IPS DF 19.7 (cell line): ENCODE results near the gene GMPPA.

Source experiments
- DNase-seq: peaks from one replicate; pipeline ENCODE4 v3.0.0-alpha.2; 2013; ENCODE audit warnings: low read depth, low spot score

The GMPPA gene

DNA sequence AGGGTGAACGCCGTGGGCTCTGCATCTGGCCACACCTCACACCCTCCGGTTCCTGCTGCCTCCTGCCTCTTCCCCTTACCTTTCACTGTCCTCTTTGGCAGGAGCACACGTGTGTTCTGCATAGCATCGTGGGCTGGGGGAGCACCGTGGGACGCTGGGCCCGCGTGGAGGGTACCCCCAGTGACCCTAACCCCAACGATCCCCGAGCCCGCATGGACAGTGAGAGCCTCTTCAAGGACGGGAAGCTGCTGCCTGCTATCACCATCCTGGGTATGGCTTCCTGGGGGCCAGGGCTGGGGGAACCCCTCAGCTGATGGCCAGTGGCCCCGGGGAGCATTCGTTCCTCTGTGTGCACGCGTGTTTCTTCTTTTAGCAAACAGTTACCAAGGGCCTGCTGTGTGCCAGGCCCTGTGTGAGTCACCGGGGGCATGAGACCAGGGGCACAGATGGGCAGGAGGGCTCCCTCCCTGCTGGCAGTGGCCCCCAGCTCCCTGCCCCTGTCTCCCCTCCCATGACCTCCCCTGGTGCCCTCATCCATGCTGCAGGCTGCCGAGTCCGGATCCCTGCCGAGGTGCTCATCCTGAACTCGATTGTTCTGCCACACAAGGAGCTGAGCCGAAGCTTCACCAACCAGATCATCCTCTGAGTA is 7.6 kb downstream of the GMPPA start:
- DNase-seq, result no peak

DNA sequence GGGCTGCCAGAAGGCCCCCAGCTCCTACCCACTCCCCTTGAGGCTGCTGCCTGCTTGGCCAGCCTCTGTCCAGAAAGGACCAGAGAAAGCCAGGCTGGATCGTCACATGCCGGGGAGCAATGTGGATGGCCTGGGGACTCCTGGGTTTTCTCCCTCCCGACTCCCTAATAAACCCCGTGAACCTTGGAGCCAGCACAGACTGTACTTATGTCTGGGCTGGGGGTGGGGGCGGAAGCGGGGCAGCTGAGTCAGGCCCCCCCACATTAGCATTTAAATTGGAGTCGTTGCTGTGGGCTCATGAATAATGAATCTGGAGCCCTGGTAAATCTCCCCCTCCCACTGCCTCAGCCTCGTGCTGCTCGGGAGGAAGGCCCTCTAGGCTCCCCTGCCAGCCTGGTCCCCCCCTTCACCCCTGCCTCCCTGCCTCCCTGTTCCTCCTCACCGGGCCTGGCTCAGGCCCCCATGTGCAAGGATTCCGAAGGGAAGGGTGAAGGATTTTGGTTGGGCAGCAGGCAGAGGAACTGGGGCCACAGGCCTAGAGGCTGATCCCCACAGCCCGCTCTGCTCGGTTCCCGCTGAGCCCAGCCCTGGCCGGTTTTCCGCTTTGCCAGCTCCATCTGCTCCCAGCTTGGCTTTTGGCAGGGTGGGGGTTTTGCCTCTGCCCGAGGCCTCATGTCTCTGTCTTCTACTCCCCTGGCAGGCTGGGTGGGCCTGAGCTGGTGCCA is 8.3 kb downstream of the GMPPA start:
- no peak for DNase-seq

DNA sequence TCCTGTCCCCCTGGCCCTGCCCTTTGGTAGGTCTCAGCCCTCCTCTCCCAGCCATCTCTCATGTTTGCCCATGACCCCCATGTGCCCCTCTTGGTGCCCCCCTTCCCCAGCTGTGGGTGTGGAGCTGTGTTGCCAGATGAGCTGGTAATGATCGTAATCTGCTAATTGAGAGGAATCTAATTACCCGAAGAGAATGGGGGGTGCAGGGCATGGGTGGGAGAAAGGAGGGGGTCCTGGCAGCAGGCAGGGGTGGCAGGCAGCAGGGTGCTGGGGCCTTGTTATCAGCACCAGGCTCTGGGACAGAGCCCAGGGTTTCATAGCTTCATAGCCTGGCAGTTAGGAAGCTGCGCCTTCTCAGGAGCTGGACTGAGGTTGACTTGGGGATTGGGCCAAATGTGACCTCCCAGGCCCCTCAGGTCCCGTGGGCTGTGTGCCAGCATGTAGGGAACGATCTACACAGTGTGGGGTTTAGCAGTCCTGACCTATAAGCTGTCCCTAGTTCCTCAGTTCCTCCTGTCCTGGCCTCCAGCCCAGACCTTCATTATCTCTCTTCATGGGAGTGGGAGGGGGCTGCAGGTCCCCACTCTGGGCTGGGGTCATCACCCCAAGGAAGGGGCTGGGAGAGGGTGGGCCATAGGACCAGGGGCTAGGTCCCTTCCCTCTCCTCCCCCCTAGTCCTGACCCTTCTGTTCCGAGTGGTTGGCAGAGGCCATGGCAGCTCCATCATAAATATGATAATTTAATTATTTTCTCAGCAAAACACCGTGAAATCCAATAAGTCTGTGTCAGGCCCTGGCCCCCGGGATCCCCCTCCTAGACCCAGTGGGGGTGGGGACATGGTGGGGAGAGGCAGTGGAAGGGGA is 9.1 kb downstream of the GMPPA start:
- DNase-seq, result no peak

DNA sequence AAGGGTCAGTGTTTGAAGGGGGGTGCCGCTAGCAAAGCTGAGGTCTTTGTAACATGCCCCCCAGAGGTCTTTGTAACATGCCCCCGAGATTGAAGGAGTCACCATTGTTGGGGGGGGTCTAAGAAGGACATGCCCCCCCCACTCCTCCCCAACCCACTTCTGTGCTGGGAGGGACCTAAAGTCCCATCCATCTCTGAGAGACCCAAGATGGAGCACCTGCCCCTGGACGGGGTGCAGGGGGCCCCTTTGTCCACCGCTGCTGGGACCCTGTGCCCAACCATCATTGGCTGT is 9.7 kb downstream of the GMPPA start:
- no peak for DNase-seq

DNA sequence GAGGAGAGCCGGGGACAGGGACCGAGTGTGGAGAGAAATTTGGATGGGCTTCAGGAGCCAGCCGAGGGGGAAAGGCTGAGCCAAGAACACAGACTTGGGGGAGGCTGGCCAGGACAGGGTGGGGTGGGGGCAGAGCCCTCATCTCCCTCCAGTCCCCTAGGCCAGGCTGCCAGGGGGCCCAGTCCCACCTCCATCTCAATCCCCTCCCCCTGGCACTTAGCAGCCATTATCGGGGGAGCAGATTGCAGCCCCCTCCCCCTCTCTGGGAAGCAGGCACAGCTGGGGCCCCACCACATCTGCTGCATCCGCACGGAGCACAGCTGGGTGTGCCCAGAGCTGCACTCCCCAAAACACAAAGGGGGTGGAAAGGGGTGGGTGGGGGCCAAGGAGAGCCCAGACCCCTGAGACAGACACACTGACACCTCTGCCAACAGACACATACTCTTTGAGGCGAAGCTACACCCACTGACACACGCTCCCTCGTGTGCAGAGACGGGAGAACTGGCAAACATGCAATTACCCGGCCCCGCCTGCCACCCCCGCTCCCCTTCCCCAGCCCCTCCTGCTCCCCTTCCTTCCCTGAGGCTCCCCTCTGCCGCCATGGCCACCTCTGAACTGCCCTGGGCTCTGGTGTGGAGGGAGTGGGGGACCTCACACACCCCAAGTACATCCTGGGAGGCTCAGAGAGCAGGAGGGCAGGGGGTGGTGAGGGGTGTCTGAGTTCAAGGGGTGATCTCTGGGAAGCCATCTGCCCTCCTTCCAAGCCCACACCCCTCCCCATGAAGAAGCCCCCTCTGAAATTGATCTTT is 10.5 kb downstream of the GMPPA start:
- no peak for DNase-seq

DNA sequence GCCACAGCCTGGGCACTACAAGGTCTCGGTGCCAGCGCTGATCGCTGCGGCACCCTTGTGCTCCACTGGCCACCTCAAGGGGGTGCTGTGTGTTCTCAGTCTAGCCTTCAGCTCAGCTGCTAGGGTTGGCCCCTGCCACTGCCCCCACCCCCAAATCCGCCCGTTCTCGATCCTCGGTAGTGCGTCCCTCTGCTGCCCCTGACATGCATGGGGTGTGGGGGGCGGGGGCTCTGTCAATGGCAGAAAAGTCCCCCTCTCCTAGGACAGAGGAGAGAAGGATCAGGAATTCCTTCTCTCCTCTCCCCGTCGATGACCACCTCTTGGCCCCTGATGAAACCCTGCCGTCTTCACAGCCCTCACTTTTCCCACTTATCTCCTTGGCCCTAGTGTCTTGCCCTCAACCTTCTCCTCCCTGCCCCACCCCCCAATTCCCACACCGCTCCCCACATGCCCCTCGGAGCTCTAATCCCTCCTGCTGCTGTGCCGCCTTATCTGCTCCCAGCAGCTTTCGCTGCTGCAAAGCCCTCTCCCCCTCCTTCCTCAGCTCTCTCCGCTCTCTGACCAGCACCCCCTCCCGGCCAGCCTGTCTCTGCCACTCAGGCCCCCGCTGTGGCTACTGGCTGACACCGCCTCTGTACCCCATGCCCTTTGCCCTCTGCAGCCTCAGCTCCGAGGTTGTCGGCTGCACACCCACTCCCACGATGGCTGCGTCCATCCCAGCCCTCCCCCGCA is 11.3 kb downstream of the GMPPA start:
- no peak for DNase-seq

DNA sequence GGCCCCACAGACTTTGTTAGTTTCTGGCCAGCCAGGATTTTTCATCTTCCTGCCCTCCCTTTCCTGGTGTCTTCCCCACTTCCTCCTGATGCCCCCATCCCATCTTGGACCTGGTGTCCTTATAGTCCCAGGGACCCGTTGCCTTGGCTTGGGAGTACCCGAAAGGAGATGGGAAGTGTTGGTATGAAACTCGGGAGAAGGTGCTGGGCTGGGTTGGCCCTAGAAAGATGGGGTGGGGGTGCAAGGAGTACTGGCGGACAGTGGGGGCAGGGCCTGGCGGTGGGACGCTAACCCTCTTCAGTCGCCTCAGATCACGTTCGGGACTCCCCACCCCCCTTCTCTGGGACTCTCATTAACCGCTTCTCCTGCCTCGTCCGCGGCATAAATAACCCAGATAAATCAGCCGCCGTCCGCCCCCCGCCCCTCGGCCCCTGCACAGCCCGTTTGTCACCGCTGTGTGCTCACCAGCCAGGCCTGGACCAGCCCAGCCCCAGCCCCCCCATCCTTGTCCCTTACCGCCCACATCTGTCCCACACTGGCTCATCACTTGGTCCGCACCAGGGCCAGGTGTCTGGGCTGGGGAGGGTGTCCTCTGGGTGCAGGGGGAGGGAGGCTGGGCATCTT is 11.9 kb downstream of the GMPPA start:
- no peak for DNase-seq

DNA sequence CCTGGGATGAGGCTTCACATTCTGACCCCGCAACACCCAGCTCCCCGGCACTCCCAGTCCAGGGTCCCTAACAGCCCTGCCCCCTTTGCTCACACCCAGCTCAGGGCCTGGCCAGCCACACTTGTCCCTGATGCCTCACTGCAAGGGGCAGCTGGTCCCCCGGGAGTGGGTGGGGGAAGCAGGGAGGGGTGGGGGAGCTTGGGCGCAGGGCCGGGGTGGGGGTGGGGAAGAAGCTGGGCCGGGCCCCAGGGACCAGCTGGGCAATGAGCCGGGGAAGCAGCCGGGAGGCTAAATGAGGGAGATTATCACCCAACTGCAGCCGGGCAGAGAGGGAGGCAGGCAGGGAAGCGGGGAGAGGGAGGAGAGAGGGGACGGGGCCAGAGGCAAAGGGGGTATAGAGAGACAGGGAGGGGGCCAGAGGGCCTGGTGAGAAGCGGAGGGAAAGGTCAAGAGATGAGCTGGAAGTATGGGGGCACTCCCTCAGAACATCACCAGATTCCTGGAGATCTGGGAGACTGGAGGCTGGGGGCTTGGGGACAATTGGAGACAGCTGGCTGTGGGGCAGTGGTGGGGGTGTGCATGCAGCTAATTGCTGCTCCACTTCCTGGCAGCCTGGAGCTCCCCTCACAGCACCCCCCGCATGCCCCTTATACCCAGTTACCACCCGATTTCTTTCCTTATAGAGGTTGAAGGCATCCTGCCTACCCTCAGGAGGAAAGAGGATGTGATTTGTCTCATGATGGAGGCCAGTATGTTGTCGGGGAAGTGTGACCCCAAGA is 13.0 kb downstream of the GMPPA start:
- DNase-seq, result no peak

DNA sequence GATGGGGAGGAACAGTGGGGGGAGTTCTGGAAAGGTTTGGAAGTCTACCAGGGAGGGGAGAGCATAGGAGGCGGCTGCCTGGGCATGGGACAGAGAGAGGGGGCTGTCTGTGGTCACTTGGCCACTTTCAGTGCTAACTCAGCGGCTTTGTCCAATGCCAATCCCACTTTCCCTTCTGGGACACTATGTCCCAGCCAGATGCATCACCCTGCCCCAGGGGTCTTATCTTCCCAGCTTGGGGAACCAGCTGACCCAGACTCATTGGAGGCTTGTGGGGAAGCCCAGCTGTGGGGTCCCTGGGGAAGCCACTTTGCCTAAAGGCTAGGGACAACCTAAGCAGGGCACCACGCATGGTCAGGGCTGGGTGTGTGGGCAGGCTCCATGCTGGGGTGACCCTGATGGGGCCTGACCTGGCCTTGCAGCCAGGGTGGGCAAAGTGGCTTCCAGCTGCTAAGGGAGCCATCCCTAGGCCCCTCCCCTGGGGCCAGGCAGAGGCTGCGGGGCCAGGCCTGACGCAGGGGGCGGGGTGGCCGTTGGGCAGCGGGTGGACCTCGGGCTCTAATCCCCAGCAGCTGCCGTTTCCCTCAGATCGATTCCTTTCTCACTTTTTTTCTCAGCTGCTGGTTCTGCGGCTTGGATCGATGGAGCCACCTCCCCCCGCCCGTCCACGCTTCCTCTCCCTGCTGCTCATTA is 14.0 kb downstream of the GMPPA start:
- DNase-seq, result no peak

DNA sequence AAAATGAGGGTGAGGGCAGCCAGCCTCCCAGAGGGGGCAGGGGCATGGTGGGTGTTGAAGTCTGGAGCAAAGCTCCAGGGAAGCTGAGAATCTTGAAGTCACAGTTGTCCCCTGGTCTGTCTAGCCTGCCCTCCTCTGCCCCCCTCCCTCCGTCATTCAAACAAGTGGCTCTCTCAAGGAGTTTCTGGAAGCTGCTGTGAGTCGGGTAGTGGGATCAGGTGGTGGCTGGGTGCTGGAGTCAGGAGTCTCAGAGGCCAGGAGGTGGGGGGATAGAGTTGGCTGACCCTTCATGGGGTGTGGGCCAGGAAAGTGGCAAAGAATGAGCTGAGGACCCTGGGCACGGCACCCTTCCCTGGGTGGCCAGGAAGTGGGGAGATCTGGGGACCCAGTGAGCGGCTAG is 15.1 kb downstream of the GMPPA start:
- no peak for DNase-seq

DNA sequence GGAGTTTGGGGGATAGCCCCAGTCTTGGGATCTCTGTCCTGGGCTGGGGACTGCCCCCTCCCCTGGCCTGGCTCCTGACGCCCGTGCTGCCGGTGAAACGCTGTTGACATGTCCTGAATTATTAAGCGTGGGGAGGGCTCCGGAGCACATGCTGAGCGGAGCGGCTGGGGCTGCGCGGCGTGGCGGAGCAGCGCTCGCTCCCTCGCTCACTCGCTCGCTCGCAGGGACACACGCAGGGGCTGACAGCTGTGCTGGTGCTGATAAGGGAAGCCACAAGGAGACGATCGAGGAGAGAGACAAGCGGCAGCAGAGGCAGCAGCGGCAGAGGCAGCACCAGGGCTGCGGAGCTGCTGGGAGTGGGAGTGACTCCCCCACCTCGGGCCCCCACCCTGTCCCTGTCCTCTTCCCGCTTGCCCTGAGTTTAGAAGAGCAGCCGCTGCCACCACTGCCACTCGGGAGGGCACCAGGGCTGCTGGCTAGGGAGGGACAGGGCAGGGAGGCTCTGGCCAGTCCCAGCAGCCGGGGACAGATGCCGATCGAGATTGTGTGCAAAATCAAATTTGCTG is 15.6 kb downstream of the GMPPA start, which contains the start of gene ASIC4:
TSS of gene ASIC4 (plus strand) at position 287 of the 566 bp plus-strand sequence. CDS start at position 530, 243 bp downstream.
- no peak for DNase-seq

DNA sequence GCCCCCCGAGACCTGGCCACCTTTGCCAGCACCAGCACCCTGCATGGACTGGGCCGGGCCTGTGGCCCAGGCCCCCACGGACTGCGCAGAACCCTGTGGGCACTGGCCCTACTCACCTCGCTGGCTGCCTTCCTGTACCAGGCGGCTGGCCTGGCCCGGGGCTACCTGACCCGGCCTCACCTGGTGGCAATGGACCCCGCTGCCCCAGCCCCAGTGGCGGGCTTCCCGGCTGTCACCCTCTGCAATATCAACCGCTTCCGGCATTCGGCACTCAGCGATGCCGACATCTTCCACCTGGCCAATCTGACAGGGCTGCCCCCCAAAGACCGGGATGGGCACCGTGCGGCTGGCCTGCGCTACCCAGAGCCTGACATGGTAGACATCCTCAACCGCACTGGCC is 16.1 kb downstream of the GMPPA start:
- DNase-seq, result no peak

DNA sequence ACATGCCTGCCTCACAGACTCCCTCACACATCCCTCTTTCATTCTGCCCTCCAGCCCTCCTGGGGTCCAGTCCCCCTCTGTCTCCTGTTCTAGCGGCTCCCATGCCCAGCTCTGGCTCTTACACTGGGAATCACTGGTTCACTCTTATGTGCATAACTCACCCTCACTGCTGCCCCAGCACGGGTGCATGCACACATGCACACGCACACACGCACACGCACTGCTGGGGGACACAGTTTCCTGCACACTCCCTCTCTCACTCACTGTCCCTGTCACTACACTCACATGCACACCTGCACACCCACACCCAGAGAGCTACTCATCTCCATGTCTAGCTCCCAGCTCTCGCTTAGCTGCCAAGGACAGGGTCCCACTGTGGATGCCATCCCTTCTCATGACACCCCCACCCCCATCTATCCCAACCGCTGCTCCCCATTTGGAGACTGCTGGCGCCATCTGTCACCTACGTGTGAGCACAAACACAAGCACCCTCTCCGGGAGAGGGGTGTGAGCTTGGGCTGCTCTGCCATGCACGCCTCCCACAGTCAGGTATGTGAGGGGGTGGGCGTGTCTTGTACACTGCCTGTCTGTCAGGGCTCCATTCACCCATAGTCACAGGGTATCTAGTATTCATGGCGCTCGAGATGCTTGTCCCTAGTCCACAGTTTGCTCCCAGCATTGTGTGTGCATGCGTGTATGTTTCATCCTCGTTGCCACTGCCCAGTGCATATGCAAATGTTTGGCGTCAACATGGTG is 17.4 kb downstream of the GMPPA start:
- DNase-seq, result no peak

DNA sequence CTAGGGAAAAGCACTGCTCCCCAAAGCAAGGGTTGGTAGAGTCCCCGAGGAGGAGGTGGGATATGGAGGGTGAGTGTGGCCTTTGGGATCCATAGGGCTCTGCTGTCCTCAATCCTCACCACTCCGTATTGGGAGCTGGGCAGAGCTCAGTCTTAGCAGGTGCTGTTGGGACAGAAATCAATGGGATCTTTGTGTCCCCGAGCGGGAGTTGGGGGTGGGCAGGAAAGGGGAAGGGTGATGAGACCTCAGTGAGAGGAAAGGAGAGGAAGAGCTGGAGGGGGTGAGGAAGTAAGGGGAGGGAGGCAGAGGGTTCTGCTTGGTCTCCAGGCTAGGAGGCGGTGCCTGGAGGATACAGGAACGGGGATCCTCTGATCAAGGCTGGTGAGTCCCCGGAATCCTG is 18.2 kb downstream of the GMPPA start:
- no peak for DNase-seq

DNA sequence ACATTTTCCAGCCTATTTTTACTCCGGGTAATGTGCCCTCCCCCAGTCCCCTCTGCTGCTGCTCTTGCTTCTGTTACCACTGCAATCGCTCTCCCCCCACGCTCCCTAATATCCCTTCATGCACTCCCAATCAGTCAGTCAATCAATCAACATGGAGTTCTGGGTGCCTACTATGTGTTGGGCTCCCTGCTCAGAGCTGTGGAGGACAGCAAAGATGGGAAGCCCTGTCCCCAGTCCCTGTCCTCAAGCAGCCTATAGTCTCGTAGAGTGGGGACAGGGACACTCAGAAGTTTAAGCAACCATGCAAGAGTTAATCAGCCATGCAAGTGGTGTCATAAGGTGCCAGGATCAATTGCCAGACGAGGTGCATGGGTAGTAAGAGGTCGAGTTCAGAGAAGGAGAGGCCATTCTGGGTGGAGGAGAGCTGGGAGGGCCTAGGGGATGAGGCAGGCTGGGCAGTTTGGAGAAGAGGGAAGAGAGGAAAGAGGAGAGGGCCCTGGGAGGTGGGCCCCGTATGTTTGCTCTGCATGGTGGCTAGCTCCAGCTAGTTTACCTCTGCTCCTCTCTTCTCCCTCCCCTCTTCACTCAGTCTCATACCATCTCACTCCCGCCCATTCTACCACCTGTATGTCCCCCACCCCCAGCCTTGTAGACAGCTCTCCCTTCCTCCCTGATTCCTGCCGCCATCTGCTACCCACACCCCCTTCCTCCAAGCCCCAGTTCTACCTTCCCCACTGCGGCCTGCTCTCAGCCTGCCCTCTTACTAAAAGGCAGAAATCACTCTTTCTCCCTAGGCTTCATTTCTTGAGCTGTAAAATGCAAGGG is 19.5 kb downstream of the GMPPA start:
- DNase-seq, result no peak

DNA sequence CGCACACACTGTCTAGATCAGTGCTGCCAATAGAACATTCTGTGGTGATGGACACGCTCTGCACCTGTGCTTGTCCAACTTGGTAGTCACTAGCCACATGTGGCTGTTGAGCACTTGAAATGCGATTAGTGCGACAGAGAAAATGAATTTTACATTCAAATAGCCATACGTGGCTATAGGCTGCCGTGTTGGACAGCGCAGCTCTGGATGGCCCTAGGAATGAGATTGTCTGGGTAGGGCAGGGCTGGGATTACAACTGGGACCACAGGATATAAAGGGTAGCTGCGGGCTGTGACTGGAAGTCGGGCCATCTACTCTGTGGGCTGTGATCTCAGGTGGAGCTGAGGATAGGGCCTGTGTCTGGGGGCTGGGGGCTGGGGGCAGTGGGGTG is 20.8 kb downstream of the GMPPA start:
- DNase-seq, result no peak

DNA sequence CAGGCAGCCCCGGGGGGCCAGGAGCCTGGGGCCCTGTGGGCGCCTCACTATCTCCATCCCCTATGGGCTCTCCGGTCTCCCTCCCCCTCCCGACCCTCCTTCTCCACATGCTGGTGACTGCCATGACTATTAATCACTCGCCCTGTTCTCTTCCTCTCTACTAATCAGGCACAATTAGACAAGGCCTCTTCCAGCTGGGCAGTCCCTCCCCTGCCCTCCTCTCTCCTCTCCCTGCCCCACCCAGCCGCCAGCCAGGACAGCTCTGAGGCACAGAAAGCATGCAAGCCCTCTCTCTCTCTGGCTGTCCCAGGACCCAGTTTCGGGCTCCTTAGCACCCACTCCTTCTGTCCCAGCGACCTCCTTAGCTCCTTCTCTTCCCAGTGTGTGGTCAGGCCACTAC is 21.4 kb downstream of the GMPPA start:
- no peak for DNase-seq
